ENCODE results near the gene SLC35E2B.

- TF ChIP-seq, protein P1, sequence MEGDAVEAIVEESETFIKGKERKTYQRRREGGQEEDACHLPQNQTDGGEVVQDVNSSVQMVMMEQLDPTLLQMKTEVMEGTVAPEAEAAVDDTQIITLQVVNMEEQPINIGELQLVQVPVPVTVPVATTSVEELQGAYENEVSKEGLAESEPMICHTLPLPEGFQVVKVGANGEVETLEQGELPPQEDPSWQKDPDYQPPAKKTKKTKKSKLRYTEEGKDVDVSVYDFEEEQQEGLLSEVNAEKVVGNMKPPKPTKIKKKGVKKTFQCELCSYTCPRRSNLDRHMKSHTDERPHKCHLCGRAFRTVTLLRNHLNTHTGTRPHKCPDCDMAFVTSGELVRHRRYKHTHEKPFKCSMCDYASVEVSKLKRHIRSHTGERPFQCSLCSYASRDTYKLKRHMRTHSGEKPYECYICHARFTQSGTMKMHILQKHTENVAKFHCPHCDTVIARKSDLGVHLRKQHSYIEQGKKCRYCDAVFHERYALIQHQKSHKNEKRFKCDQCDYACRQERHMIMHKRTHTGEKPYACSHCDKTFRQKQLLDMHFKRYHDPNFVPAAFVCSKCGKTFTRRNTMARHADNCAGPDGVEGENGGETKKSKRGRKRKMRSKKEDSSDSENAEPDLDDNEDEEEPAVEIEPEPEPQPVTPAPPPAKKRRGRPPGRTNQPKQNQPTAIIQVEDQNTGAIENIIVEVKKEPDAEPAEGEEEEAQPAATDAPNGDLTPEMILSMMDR (IDR thresholded peaks at IDR 0.05): peak; percentile 32; the same call in 2 of the 3 replicates
- TF ChIP-seq EP300 (IDR thresholded peaks at IDR 0.05): no peak
- TF ChIP-seq, protein P2, sequence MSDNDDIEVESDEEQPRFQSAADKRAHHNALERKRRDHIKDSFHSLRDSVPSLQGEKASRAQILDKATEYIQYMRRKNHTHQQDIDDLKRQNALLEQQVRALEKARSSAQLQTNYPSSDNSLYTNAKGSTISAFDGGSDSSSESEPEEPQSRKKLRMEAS (IDR thresholded peaks at IDR 0.05): no peak
These were observed 26.8 kb downstream of the SLC35E2B start for GRCh38 chr1:1665815-1666251.

Measured in A549 (cell line).